ENCODE results near the gene FGF14.

GRCh38 chr13:101707659-101708058, 694.2 kb downstream of the FGF14 start:
- TF ChIP-seq CTCF (IDR thresholded peaks at IDR 0.05; ENCODE audit: low read depth, low read length) (no peak), EZH2phosphoT487 (IDR thresholded peaks at IDR 0.05; ENCODE audit: low read depth) (no peak)
